SK-N-SH (cell line): Measurements from ENCODE around the gene PCED1A. TPM values are rescaled to one million over a fixed set of nuclear protein-coding genes. Genes with fewer than 3 reads are reported as not detected.

ENCODE experiments used
- CTCF ChIA-PET: fragments of 300-600, 350-600 bp; formaldehyde crosslinking; extraction: SDS; loops from one replicate; lab custom pipeline; 2021; lab: Yijun Ruan, JAX
- POLR2A ChIA-PET: fragments of 350-600 bp; sonication (Branson Sonifier 250); formaldehyde crosslinking; extraction: SDS; loops from one replicate; lab custom pipeline; 2020; ENCODE audit warnings: antibody characterized with exemption, inconsistent platforms; lab: Yijun Ruan, JAX
- DNase-seq: peaks from one replicate; pipeline ENCODE4 v3.0.0; 2012
- H2AFZ ChIP-seq: fragments of 200-600 bp; sonication (generic); 2 replicates; pipeline ENCODE4 v1.8.1; 2016; ENCODE audit warnings: antibody characterized with exemption, mild to moderate bottlenecking, low read depth
- H3F3A ChIP-seq: fragments of 200-600 bp; sonication (generic); replicated peaks from 2 replicates; pipeline ENCODE3; 2016; ENCODE audit warnings: antibody characterized with exemption, mild to moderate bottlenecking; ENCODE audit not compliant: insufficient read depth
- H3K27ac ChIP-seq, 2 experiments: fragments of 200-500 bp in 1 of 2; fragments of 200-600 bp in 1 of 2; sonication (Bioruptor generic) in 1 of 2; sonication (generic), shearing (Covaris generic) in 1 of 2; 2 replicates each; pipeline versions ENCODE4 v1.5.1 to v1.6.1; 2014 to 2016; ENCODE audit warnings: low read depth in 2 of 2, inconsistent platforms in 1 of 2, low read length in 1 of 2, mild to moderate bottlenecking in 1 of 2, mixed read lengths in 1 of 2
- H3K27me3 ChIP-seq: fragments of 200-600 bp; sonication (generic), shearing (Covaris generic); 2 replicates; pipeline ENCODE4 v1.6.1; 2016; ENCODE audit warnings: mixed run types; ENCODE audit not compliant: insufficient read depth
- H3K36me3 ChIP-seq, 2 experiments: fragments of 200-500 bp in 1 of 2; fragments of 200-600 bp in 1 of 2; sonication (Bioruptor generic) in 1 of 2; sonication (generic) in 1 of 2; replicated peaks in 1 of 2; 2 replicates each; pipeline versions ENCODE3 to v1.5.1; 2014 to 2016; ENCODE audit warnings: low read length in 1 of 2, mild to moderate bottlenecking in 1 of 2; ENCODE audit not compliant: insufficient read depth in 2 of 2, control insufficient read depth in 1 of 2
- H3K4me1 ChIP-seq, 2 experiments: fragments of 200-500 bp in 1 of 2; fragments of 200-600 bp in 1 of 2; sonication (Bioruptor generic) in 1 of 2; sonication (generic), shearing (Covaris generic) in 1 of 2; 2 replicates each; pipeline versions ENCODE4 v1.5.1 to v1.6.1; 2014 to 2016; ENCODE audit warnings: low read depth in 1 of 2, low read length in 1 of 2, mixed run types in 1 of 2; ENCODE audit not compliant: insufficient read depth in 2 of 2, control insufficient read depth in 1 of 2
- H3K4me2 ChIP-seq: fragments of 200-600 bp; sonication (generic), shearing (Covaris generic); 2 replicates; pipeline ENCODE4 v1.6.1; 2017; ENCODE audit warnings: mixed run types
- H3K4me3 ChIP-seq, 2 experiments: fragments of 200-500 bp in 1 of 2; fragments of 200-600 bp in 1 of 2; sonication (Bioruptor generic) in 1 of 2; sonication (generic), shearing (Covaris generic) in 1 of 2; 2 replicates each; pipeline versions ENCODE4 v1.5.1 to v1.8.1; 2014 to 2016; ENCODE audit warnings: low read depth in 2 of 2, inconsistent platforms in 1 of 2, low read length in 1 of 2, mild to moderate bottlenecking in 1 of 2, mixed read lengths in 1 of 2, moderate library complexity in 1 of 2
- H3K79me2 ChIP-seq: fragments of 200-600 bp; sonication (generic); 2 replicates; pipeline ENCODE4 v1.8.1; 2017; ENCODE audit warnings: mild to moderate bottlenecking; ENCODE audit not compliant: insufficient read depth
- H3K9ac ChIP-seq: fragments of 200-600 bp; sonication (generic); 2 replicates; pipeline ENCODE4 v1.6.1; 2017; ENCODE audit warnings: mixed run types
- H3K9me2 ChIP-seq: fragments of 200-600 bp; sonication (generic); 2 replicates; pipeline ENCODE4 v1.6.1; 2017; ENCODE audit warnings: mixed run types
- H3K9me3 ChIP-seq: fragments of 200-600 bp; sonication (generic); 2 replicates; pipeline ENCODE4 v1.6.1; 2017; ENCODE audit warnings: mixed run types, mild to moderate bottlenecking, moderate library complexity
- H4K20me1 ChIP-seq: fragments of 200-600 bp; sonication (generic); 2 replicates; pipeline ENCODE4 v1.6.1; 2017; ENCODE audit warnings: mild to moderate bottlenecking, mixed run types; ENCODE audit not compliant: insufficient read depth
- ELF1 ChIP-seq: IDR thresholded peaks from 2 replicates; pipeline ENCODE4 v1.4.0; 2012
- EP300 ChIP-seq, 2 experiments: IDR thresholded peaks; 2 replicates each; pipeline versions ENCODE4 v1.4.0 to v1.6.1; 2012; ENCODE audit warnings: borderline replicate concordance in 1 of 2, low read depth in 1 of 2, low read length in 1 of 2
- EZH2phosphoT487 ChIP-seq: fragments of 200-600 bp; sonication (generic); IDR thresholded peaks from 2 replicates; pipeline ENCODE4 v1.6.1; 2017; ENCODE audit warnings: low read depth, mixed run types, mild to moderate bottlenecking, antibody characterized with exemption, moderate library complexity, borderline replicate concordance
- FOSL2 ChIP-seq: IDR thresholded peaks from 2 replicates; pipeline ENCODE4 v1.4.0; 2012; ENCODE audit warnings: low read depth, mild to moderate bottlenecking, moderate library complexity, borderline replicate concordance
- FOXM1 ChIP-seq: IDR thresholded peaks from 2 replicates; pipeline ENCODE4 v1.4.0; 2012; ENCODE audit warnings: low read depth, mild to moderate bottlenecking
- GABPA ChIP-seq: IDR thresholded peaks from 2 replicates; pipeline ENCODE4 v1.4.0; 2012; ENCODE audit warnings: low read depth, mild to moderate bottlenecking
- MXI1 ChIP-seq: IDR thresholded peaks from 2 replicates; pipeline ENCODE4 v1.6.1; 2012; ENCODE audit warnings: mild to moderate bottlenecking, low read depth, low read length, improper control_type of control experiment
- NFIC ChIP-seq: IDR thresholded peaks from 2 replicates; pipeline ENCODE4 v1.4.0; 2012; ENCODE audit warnings: borderline replicate concordance
- NRF1 ChIP-seq: IDR thresholded peaks from 2 replicates; pipeline ENCODE4 v1.6.1; 2012; ENCODE audit warnings: low read depth, mild to moderate bottlenecking, low read length
- POLR2AphosphoS5 ChIP-seq: IDR thresholded peaks from 2 replicates; pipeline ENCODE4 v1.6.1; 2012; ENCODE audit warnings: low read depth, low read length
- RAD21 ChIP-seq: IDR thresholded peaks from 2 replicates; pipeline ENCODE4 v1.6.1; 2012; ENCODE audit warnings: mild to moderate bottlenecking, low read length
- RXRA ChIP-seq: IDR thresholded peaks from 2 replicates; pipeline ENCODE4 v1.4.0; 2012; ENCODE audit warnings: low read depth, mild to moderate bottlenecking, borderline replicate concordance
- SIN3A ChIP-seq: IDR thresholded peaks from 2 replicates; pipeline ENCODE4 v1.6.1; 2012; ENCODE audit warnings: low read depth, mild to moderate bottlenecking, low read length, moderate library complexity, borderline replicate concordance
- TCF12 ChIP-seq: IDR thresholded peaks from 2 replicates; pipeline ENCODE4 v1.4.0; 2012
- YY1 ChIP-seq: IDR thresholded peaks from 2 replicates; pipeline ENCODE4 v1.4.0; 2012; ENCODE audit warnings: low read depth, mild to moderate bottlenecking
- WGBS: methylation state at CpG from one replicate; pipeline ENCODE4 v1.1.6; 2017; ENCODE audit warnings: low lambda C conversion rate; 5-methylcytosine and 5-hydroxymethylcytosine counted together
- polyA plus RNA-seq, 3 experiments: library from polyadenylated mRNA; depleted of rRNA; stranded (reverse); fragments of >200 nt; gene quantifications; 2 replicates each; pipeline ENCODE4 v1.2.3, GENCODE V29; 2012
- TF ChIP-seq, protein P1 (sequence below): IDR thresholded peaks from 2 replicates; pipeline ENCODE4 v1.4.0; 2012; ENCODE audit warnings: low read depth, borderline replicate concordance
- TF ChIP-seq, protein P2 (sequence below): fragments of 150-350 bp; IDR thresholded peaks from 2 replicates; pipeline ENCODE4 v1.6.1; 2016; ENCODE audit warnings: mild to moderate bottlenecking, low read depth, low read length
- TF ChIP-seq, protein P3 (sequence below): IDR thresholded peaks from 2 replicates; pipeline ENCODE4 v1.4.0; 2012; ENCODE audit warnings: low read depth, borderline replicate concordance
- TF ChIP-seq, protein P4 (sequence below): fragments of 200-600 bp; sonication (generic); IDR thresholded peaks from 2 replicates; pipeline ENCODE4 v1.6.1; 2017; ENCODE audit warnings: antibody characterized with exemption, mild to moderate bottlenecking, moderate library complexity

The PCED1A gene
- polyA plus RNA-seq, 1 of the 3 experiments (the other 2 are of a cell fraction) = 65.2 TPM

DNA sequence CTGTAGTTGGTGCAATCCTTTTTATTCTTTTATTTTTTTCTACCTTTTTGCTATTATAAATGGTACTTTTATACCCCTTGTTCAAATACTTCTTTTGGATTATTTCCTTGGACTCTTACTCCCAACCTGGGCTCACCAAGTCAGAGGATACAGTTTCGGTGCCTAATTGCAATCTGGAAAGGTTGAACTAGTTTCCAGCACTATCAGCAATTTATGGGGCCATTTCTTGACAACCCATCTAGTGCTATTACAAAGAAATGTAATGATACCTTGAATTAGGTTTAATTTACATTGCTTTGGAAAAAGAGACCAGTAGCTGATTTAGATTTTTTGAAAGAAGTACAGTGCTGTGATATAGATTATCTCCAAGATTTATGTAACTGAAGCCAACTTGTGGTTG lies 38.1 kb upstream of the PCED1A start:
- Histone ChIP-seq H3K4me3 (no peak overlapping the region), H3K9me3 (no peaks in the 10 kb centered on the region), H3K4me2 (no peak overlapping the region)
- TF ChIP-seq EP300 (IDR thresholded peaks at IDR 0.05; ENCODE audit: borderline replicate concordance in 1 of 2, low read depth in 1 of 2, low read length in 1 of 2) = no peak
- TF ChIP-seq FOXM1 = no peak
- no peak for TF ChIP-seq NRF1
- TF ChIP-seq FOSL2 = no peak
- TF ChIP-seq ELF1 = no peak
- no peak for TF ChIP-seq MXI1
- no peak for TF ChIP-seq TCF12
- TF ChIP-seq RXRA = no peak
- no peak for TF ChIP-seq NFIC
- TF ChIP-seq, protein P1, sequence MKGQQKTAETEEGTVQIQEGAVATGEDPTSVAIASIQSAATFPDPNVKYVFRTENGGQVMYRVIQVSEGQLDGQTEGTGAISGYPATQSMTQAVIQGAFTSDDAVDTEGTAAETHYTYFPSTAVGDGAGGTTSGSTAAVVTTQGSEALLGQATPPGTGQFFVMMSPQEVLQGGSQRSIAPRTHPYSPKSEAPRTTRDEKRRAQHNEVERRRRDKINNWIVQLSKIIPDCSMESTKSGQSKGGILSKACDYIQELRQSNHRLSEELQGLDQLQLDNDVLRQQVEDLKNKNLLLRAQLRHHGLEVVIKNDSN = no peak
- no peak for TF ChIP-seq GABPA
- TF ChIP-seq YY1 = no peak
- TF ChIP-seq, protein P2, sequence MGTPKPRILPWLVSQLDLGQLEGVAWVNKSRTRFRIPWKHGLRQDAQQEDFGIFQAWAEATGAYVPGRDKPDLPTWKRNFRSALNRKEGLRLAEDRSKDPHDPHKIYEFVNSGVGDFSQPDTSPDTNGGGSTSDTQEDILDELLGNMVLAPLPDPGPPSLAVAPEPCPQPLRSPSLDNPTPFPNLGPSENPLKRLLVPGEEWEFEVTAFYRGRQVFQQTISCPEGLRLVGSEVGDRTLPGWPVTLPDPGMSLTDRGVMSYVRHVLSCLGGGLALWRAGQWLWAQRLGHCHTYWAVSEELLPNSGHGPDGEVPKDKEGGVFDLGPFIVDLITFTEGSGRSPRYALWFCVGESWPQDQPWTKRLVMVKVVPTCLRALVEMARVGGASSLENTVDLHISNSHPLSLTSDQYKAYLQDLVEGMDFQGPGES = no peak
- TF ChIP-seq, protein P3, sequence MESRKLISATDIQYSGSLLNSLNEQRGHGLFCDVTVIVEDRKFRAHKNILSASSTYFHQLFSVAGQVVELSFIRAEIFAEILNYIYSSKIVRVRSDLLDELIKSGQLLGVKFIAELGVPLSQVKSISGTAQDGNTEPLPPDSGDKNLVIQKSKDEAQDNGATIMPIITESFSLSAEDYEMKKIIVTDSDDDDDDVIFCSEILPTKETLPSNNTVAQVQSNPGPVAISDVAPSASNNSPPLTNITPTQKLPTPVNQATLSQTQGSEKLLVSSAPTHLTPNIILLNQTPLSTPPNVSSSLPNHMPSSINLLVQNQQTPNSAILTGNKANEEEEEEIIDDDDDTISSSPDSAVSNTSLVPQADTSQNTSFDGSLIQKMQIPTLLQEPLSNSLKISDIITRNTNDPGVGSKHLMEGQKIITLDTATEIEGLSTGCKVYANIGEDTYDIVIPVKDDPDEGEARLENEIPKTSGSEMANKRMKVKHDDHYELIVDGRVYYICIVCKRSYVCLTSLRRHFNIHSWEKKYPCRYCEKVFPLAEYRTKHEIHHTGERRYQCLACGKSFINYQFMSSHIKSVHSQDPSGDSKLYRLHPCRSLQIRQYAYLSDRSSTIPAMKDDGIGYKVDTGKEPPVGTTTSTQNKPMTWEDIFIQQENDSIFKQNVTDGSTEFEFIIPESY = no peak
- TF ChIP-seq, all 33 proteins: peak for 0
- H3K4me1 ChIP-seq = peaks cover 7 to 9% of the 10 kb centered on the region in 2 experiments; a peak in 3 of 4 replicates
- H3K79me2 ChIP-seq = peaks cover 94% of the 10 kb centered on the region
- WGBS = 97% methylated on average over 1 of the region's 1 CpG
- no peak for DNase-seq
- ChIA-PET POLR2A (interaction anchor here (0.9 kb wide), 1 partner anchor 9 kb away, joined by 3 read pairs; no protein-coding TSS in a partner anchor), CTCF (interaction anchor here (0.9 to 1.5 kb wide), 5 partner anchors 9 to 175 kb away, joined by 3 to 7 read pairs (median 3); no protein-coding TSS in a partner anchor)
- no peaks in the 10 kb centered on the region for H3K9me2 ChIP-seq
- H3K9ac ChIP-seq = no peak overlapping the region
- H2AFZ ChIP-seq = no peak overlapping the region
- peaks cover 30% of the 10 kb centered on the region for H4K20me1 ChIP-seq
- H3K27ac ChIP-seq = no peak overlapping the region
- peaks cover 3 to 5% of the 10 kb centered on the region in 2 experiments for H3K36me3 ChIP-seq
- H3F3A ChIP-seq = no peaks in the 10 kb centered on the region
- H3K27me3 ChIP-seq = no peaks in the 10 kb centered on the region

DNA sequence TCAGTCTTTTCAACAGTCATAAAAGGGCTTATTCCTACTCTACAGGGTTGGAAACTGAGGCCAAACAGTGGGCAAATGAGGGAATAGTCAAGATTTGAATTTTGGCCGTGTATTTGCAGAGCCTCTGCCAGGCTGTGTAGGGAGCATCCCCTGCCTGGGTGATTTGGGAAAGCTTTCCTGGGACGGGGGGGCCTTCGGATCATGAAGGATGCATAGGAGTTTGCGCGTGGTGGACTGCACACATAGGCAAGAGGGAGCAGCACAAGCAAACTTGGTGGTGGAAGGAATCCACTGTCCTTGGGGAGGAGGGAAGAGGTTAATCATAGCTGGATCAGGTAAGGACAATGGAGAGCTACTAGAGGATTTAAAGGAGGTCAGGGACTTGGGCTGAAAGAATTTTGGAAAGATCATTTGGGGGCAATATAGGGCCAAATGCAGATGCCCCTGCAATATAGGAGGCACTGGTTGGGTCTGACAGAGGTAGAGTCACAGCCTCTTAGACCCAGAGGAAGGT lies 35.3 kb upstream of the PCED1A start:
- peaks cover 13 to 15% of the 10 kb centered on the region in 2 experiments for H3K4me1 ChIP-seq
- ChIA-PET CTCF (no interaction called here), POLR2A (interaction anchor here (0.9 kb wide), 1 partner anchor 170 kb away, joined by 3 read pairs; the partner anchor contains the start of gene MRPS26)
- no peak for DNase-seq
- H3K4me2 ChIP-seq = no peak overlapping the region
- H3K9me2 ChIP-seq = no peaks in the 10 kb centered on the region
- H3F3A ChIP-seq = peaks cover 11% of the 10 kb centered on the region
- no peaks in the 10 kb centered on the region for H3K27me3 ChIP-seq
- peaks cover 26% of the 10 kb centered on the region for H4K20me1 ChIP-seq
- WGBS = 98% methylated on average over 5 of the region's 5 CpGs
- H3K9ac ChIP-seq = no peak overlapping the region
- peaks cover 70% of the 10 kb centered on the region for H3K79me2 ChIP-seq
- no peak overlapping the region for H3K4me3 ChIP-seq
- H3K9me3 ChIP-seq = no peaks in the 10 kb centered on the region
- no peak overlapping the region for H2AFZ ChIP-seq
- H3K27ac ChIP-seq = no peak overlapping the region
- H3K36me3 ChIP-seq = peaks cover 3 to 5% of the 10 kb centered on the region in 2 experiments
- TF ChIP-seq YY1 = no peak
- no peak for TF ChIP-seq FOSL2
- TF ChIP-seq FOXM1 = no peak
- no peak for TF ChIP-seq EZH2phosphoT487
- TF ChIP-seq, protein P4, sequence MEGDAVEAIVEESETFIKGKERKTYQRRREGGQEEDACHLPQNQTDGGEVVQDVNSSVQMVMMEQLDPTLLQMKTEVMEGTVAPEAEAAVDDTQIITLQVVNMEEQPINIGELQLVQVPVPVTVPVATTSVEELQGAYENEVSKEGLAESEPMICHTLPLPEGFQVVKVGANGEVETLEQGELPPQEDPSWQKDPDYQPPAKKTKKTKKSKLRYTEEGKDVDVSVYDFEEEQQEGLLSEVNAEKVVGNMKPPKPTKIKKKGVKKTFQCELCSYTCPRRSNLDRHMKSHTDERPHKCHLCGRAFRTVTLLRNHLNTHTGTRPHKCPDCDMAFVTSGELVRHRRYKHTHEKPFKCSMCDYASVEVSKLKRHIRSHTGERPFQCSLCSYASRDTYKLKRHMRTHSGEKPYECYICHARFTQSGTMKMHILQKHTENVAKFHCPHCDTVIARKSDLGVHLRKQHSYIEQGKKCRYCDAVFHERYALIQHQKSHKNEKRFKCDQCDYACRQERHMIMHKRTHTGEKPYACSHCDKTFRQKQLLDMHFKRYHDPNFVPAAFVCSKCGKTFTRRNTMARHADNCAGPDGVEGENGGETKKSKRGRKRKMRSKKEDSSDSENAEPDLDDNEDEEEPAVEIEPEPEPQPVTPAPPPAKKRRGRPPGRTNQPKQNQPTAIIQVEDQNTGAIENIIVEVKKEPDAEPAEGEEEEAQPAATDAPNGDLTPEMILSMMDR = no peak
- no peak for TF ChIP-seq TCF12
- no peak for TF ChIP-seq SIN3A
- no peak for TF ChIP-seq RAD21
- no peak for TF ChIP-seq POLR2AphosphoS5
- TF ChIP-seq, protein P1 = no peak
- no peak for TF ChIP-seq NRF1
- no peak for TF ChIP-seq MXI1
- TF ChIP-seq GABPA = no peak
- no peak for TF ChIP-seq NFIC
